ENCODE measurements around the gene MAP3K9. TPM values are rescaled to one million over a fixed set of nuclear protein-coding genes. Genes with fewer than 3 reads are reported as not detected.

Gene MAP3K9
- total RNA-seq, 1 experiment from 2014 or later = 12.1 TPM

DNA sequence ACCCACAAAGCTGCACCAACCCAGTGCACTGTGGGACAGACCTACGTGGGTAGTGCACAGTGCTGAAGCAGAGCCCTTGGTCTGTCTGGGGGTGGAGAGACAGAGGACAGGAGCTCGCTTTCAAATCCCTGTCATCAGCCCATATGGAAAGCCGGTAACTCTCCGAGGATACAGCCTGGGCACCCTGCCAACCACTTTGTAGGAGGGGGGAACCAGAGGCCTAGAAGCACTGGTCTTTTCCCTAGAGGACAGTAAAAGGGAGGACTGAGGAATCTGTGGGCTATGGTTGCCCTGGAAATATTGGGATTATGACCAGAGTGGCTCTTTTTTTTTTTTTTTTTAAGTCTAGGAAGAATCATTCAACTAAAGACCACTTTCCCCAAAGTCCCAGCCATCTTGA lies 74.3 kb downstream of the MAP3K9 start:
- no peak overlapping the region for H3K27ac ChIP-seq (ENCODE audit: low read length)

DNA sequence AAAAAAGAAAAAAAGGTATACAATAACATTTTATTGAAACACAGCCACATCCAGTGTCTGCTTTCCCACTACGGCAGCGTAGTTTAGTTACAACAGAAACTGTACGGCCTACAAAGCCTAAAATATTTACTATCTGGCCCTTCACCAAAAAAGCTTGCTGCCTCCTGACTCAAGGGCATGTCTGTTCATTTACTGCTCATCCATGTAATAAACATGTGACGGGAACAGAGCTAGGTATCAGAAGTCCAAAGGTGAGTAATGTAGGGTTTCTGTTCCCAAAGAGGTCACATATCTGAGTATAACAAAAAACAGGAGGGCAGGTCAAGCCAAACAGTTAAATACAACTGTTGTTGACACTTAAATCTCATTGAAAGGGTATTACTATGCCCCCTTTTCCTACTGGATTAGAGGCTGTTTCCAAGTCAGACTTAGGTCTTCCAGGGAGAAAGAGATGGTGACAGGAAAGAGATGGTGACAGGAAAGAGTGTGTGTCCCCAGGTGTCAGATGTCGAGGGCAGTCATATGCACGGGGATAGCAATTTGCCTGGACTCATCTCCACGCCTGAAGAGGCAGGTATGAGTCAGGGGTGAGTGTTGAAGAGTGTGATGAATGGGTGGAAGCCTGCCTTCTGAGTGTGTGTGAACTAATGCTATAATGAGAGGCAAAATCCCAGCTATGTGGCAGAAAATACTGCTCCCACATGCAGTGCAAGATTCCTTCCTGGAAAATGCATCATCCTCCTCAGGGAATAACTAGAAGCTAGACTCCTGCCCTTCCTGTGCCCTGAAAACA lies 77.7 kb downstream of the MAP3K9 start:
- no TSS peak for BruUV-seq (replicated peaks)
- CTCF ChIA-PET = interaction anchor here (0.5 kb wide), 1 partner anchor 316 kb away, joined by 3 read pairs; no protein-coding TSS in a partner anchor
- DNase-seq (ENCODE audit: low read depth, low spot score) (no peak), ATAC-seq (no peak)
- intact Hi-C loops (cut with micrococcal nuclease; ENCODE audit: unreplicated experiment) = no loop called here
- in situ Hi-C loops (cut with HindIII; ENCODE audit: low pct_unique_long_range_greater_than_20kb, low sequenced_read_pairs) = no loop called here
- Histone ChIP-seq H3K27ac (ENCODE audit: low read length) (no peak overlapping the region), H3K4me1 (ENCODE audit: control insufficient read depth, insufficient read depth, low read length) (no peaks in the 10 kb centered on the region), H3K27me3 (ENCODE audit: control insufficient read depth, insufficient read depth, low read length) (no peaks in the 10 kb centered on the region), H3K9me3 (ENCODE audit: control insufficient read depth, insufficient read depth, low read depth, low read length) (no peaks in the 10 kb centered on the region), H3K4me3 (ENCODE audit: low read depth in 2 of 2, low read length in 2 of 2) (no peak overlapping the region), H3K36me3 (ENCODE audit: control insufficient read depth, insufficient read depth, low read length) (no peaks in the 10 kb centered on the region)
- TF ChIP-seq, protein P1, sequence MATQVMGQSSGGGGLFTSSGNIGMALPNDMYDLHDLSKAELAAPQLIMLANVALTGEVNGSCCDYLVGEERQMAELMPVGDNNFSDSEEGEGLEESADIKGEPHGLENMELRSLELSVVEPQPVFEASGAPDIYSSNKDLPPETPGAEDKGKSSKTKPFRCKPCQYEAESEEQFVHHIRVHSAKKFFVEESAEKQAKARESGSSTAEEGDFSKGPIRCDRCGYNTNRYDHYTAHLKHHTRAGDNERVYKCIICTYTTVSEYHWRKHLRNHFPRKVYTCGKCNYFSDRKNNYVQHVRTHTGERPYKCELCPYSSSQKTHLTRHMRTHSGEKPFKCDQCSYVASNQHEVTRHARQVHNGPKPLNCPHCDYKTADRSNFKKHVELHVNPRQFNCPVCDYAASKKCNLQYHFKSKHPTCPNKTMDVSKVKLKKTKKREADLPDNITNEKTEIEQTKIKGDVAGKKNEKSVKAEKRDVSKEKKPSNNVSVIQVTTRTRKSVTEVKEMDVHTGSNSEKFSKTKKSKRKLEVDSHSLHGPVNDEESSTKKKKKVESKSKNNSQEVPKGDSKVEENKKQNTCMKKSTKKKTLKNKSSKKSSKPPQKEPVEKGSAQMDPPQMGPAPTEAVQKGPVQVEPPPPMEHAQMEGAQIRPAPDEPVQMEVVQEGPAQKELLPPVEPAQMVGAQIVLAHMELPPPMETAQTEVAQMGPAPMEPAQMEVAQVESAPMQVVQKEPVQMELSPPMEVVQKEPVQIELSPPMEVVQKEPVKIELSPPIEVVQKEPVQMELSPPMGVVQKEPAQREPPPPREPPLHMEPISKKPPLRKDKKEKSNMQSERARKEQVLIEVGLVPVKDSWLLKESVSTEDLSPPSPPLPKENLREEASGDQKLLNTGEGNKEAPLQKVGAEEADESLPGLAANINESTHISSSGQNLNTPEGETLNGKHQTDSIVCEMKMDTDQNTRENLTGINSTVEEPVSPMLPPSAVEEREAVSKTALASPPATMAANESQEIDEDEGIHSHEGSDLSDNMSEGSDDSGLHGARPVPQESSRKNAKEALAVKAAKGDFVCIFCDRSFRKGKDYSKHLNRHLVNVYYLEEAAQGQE (IDR thresholded peaks at IDR 0.05; ENCODE audit: insufficient read depth in 1 of 2, low read depth in 2 of 2, low read length in 1 of 2) = no peak
- TF ChIP-seq POLR2AphosphoS5 (IDR thresholded peaks at IDR 0.05; ENCODE audit: low read depth, low read length) (no peak), TCF7L2 (IDR thresholded peaks at IDR 0.05; ENCODE audit: low read depth, low read length) (no peak), SIN3A (IDR thresholded peaks at IDR 0.05; ENCODE audit: borderline replicate concordance, insufficient read depth, low read depth, low read length) (no peak)
- TF ChIP-seq, protein P2, sequence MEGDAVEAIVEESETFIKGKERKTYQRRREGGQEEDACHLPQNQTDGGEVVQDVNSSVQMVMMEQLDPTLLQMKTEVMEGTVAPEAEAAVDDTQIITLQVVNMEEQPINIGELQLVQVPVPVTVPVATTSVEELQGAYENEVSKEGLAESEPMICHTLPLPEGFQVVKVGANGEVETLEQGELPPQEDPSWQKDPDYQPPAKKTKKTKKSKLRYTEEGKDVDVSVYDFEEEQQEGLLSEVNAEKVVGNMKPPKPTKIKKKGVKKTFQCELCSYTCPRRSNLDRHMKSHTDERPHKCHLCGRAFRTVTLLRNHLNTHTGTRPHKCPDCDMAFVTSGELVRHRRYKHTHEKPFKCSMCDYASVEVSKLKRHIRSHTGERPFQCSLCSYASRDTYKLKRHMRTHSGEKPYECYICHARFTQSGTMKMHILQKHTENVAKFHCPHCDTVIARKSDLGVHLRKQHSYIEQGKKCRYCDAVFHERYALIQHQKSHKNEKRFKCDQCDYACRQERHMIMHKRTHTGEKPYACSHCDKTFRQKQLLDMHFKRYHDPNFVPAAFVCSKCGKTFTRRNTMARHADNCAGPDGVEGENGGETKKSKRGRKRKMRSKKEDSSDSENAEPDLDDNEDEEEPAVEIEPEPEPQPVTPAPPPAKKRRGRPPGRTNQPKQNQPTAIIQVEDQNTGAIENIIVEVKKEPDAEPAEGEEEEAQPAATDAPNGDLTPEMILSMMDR (IDR thresholded peaks at IDR 0.05) = no peak
- POLR2A ChIA-PET = no interaction called here

More for the DNA sequence above, 74.3 kb downstream of the MAP3K9 start:
- intact Hi-C loops (cut with micrococcal nuclease; ENCODE audit: unreplicated experiment) (no loop called here), in situ Hi-C loops (cut with HindIII; ENCODE audit: low pct_unique_long_range_greater_than_20kb, low sequenced_read_pairs) (no loop called here)
- Histone ChIP-seq H3K4me1 (ENCODE audit: control insufficient read depth, insufficient read depth, low read length) (no peaks in the 10 kb centered on the region), H3K36me3 (ENCODE audit: control insufficient read depth, insufficient read depth, low read length) (0 out of 2 replicates have a peak, but pooled peaks cover under 1% of the 10 kb centered on the region), H3K27me3 (ENCODE audit: control insufficient read depth, insufficient read depth, low read length) (no peaks in the 10 kb centered on the region), H3K4me3 (ENCODE audit: low read depth in 2 of 2, low read length in 2 of 2) (no peak overlapping the region), H3K9me3 (ENCODE audit: control insufficient read depth, insufficient read depth, low read depth, low read length) (no peaks in the 10 kb centered on the region)
- TF ChIP-seq POLR2AphosphoS5 (IDR thresholded peaks at IDR 0.05; ENCODE audit: low read depth, low read length) (no peak), SIN3A (IDR thresholded peaks at IDR 0.05; ENCODE audit: borderline replicate concordance, insufficient read depth, low read depth, low read length) (no peak), TCF7L2 (IDR thresholded peaks at IDR 0.05; ENCODE audit: low read depth, low read length) (no peak)
- TF ChIP-seq, protein P1 (IDR thresholded peaks at IDR 0.05; ENCODE audit: insufficient read depth in 1 of 2, low read depth in 2 of 2, low read length in 1 of 2) = no peak
- TF ChIP-seq, protein P2 (IDR thresholded peaks at IDR 0.05) = no peak
- DNase-seq (ENCODE audit: low read depth, low spot score) (no peak), ATAC-seq (no peak)
- BruUV-seq (replicated peaks) = no TSS peak
- CTCF ChIA-PET = no interaction called here
- POLR2A ChIA-PET = no interaction called here

All from Panc1 (cell line).